KMS-11 (cell line): ENCODE measurements around the gene KCTD8.

Experiments
- H2AFZ ChIP-seq: fragments of 200-600 bp; sonication (generic); 2 replicates; pipeline ENCODE4 v1.6.1; 2016; ENCODE audit warnings: antibody characterized with exemption, mixed run types, low read depth
- H3K27ac ChIP-seq: fragments of 200-600 bp; sonication (generic); 2 replicates; pipeline ENCODE4 v1.6.1; 2016; ENCODE audit warnings: mild to moderate bottlenecking, mixed run types
- H3K27me3 ChIP-seq: fragments of 200-600 bp; sonication (generic); 2 replicates; pipeline ENCODE4 v1.6.1; 2017; ENCODE audit warnings: mild to moderate bottlenecking, low read depth, mixed run types, moderate library complexity; ENCODE audit not compliant: insufficient read depth
- H3K36me3 ChIP-seq: fragments of 200-600 bp; sonication (generic); 2 replicates; pipeline ENCODE4 v1.6.1; 2017; ENCODE audit warnings: mild to moderate bottlenecking, mixed run types; ENCODE audit not compliant: insufficient read depth
- H3K4me1 ChIP-seq: fragments of 200-600 bp; sonication (generic); 2 replicates; pipeline ENCODE4 v1.6.1; 2016; ENCODE audit warnings: mild to moderate bottlenecking, low read depth, mixed run types; ENCODE audit not compliant: poor library complexity, severe bottlenecking
- H3K4me2 ChIP-seq: fragments of 200-600 bp; sonication (generic); 2 replicates; pipeline ENCODE4 v1.7.0; 2016; ENCODE audit warnings: mild to moderate bottlenecking, mixed run types
- H3K4me3 ChIP-seq: fragments of 200-600 bp; sonication (generic); IDR thresholded peaks from 2 replicates; pipeline ENCODE4 v1.6.1; 2017; ENCODE audit warnings: low read depth, low read length, mixed read lengths; ENCODE audit not compliant: insufficient read depth
- H3K79me2 ChIP-seq: fragments of 200-600 bp; sonication (generic); 2 replicates; pipeline ENCODE4 v1.6.1; 2016; ENCODE audit warnings: low read depth, mixed run types; ENCODE audit not compliant: insufficient read depth
- H3K9ac ChIP-seq: fragments of 200-600 bp; sonication (generic); 2 replicates; pipeline ENCODE4 v1.6.1; 2016; ENCODE audit warnings: mild to moderate bottlenecking, mixed run types
- H4K20me1 ChIP-seq: fragments of 200-600 bp; sonication (generic); 2 replicates; pipeline ENCODE4 v1.6.1; 2016; ENCODE audit warnings: mild to moderate bottlenecking, mixed run types; ENCODE audit not compliant: insufficient read depth
- TF ChIP-seq, protein P1 (sequence below): fragments of 200-600 bp; sonication (generic); conservative IDR thresholded peaks from 2 replicates; pipeline ENCODE4 v1.6.1; 2017; ENCODE audit warnings: low read depth, mild to moderate bottlenecking, antibody characterized with exemption, low read length, moderate library complexity, mixed read lengths

Gene KCTD8

DNA sequence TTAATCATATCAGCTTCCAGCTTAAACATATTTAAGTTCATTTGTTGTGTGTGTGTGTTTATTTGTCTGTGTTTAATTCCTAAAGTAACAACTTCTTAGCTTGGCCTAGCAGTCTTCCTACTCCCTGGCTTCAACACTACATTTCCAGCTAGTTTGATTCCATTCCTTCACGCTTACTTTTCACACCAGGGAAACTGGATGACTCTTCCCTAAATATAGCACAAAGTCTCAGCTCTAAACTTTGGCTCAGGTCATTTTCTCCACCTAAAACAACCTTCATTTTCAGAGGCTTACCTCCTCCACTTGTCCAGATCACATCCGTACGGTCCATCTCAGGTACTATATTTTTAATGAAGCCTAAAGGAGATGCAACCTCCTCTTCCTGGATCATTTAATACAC is 94.4 kb downstream of the KCTD8 start:
- Histone ChIP-seq H3K27me3 (no peaks in the 10 kb centered on the region), H2AFZ (no peak overlapping the region), H4K20me1 (no peaks in the 10 kb centered on the region), H3K27ac (no peak overlapping the region), H3K9ac (no peak overlapping the region), H3K4me2 (no peak overlapping the region), H3K79me2 (0 out of 2 replicates have a peak, but pooled peaks cover 3% of the 10 kb centered on the region), H3K4me3 (no peak overlapping the region), H3K4me1 (no peaks in the 10 kb centered on the region), H3K36me3 (no peaks in the 10 kb centered on the region)
- TF ChIP-seq, protein P1, sequence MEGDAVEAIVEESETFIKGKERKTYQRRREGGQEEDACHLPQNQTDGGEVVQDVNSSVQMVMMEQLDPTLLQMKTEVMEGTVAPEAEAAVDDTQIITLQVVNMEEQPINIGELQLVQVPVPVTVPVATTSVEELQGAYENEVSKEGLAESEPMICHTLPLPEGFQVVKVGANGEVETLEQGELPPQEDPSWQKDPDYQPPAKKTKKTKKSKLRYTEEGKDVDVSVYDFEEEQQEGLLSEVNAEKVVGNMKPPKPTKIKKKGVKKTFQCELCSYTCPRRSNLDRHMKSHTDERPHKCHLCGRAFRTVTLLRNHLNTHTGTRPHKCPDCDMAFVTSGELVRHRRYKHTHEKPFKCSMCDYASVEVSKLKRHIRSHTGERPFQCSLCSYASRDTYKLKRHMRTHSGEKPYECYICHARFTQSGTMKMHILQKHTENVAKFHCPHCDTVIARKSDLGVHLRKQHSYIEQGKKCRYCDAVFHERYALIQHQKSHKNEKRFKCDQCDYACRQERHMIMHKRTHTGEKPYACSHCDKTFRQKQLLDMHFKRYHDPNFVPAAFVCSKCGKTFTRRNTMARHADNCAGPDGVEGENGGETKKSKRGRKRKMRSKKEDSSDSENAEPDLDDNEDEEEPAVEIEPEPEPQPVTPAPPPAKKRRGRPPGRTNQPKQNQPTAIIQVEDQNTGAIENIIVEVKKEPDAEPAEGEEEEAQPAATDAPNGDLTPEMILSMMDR: no peak

DNA sequence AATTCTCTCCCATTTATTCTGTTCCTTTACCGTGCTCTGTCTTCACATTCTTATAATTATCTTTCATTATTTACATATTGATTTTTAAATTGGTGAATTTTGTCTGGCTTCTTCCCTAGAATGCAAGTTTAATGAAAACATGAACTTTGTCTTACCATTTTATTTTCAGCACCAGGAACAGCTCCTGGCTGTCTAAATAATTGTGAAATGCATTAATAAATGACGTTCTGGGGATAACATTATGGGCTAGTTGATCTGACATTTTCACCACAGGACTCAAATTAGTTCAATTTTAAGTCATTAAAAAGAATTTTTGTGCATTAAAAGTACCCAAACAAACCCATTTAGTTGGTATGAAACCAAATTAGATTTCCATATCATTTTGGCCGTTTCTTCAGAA is 97.5 kb downstream of the KCTD8 start:
- Histone ChIP-seq H3K79me2 (0 out of 2 replicates have a peak, but pooled peaks cover 3% of the 10 kb centered on the region), H3K4me3 (no peak overlapping the region), H3K4me1 (no peaks in the 10 kb centered on the region), H3K27ac (no peak overlapping the region), H3K4me2 (no peak overlapping the region), H3K27me3 (no peaks in the 10 kb centered on the region), H3K36me3 (no peaks in the 10 kb centered on the region), H3K9ac (no peak overlapping the region), H2AFZ (no peak overlapping the region), H4K20me1 (no peaks in the 10 kb centered on the region)
- TF ChIP-seq, protein P1: no peak

DNA sequence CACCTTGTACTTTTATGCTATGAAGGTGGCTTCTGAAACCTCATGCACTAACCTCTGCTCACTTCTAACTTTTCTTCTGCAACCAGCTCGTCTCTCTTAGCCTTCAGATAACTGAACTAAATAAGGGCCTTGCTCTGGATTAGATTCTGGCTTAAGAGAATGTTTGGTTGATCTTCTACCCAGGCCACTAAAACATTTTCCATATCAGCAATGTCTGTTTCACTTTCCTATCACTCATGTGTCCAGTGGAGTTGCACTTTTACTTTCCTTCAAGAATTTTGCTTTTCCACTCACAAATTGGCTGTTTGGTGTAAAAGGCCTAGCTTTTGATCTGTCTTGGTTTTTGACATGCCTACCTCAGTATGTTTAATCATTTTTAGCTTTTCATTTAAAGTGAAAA is 105.8 kb downstream of the KCTD8 start:
- TF ChIP-seq, protein P1: no peak
- no peak overlapping the region for H3K4me3 ChIP-seq

DNA sequence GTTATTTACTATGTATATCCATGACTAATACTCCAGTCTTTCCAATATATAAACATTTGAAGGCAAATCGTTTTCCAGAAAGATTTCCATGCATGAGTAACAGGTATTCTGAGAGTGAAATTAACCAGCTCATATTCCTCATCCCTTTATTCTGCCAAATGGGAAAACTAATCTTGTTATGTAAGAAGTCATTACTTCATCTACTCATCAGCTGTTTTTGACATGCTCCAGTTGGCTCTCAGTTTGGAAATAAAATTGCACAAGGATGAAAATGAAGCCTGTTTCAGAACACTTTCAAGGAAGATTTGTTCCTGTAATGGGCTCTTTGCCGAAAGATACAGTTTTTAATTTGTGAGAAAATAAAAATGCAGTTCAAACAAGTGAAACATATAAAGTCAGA is 121.9 kb downstream of the KCTD8 start:
- no peak overlapping the region for H3K4me2 ChIP-seq
- TF ChIP-seq, protein P1: no peak
- no peaks in the 10 kb centered on the region for H3K4me1 ChIP-seq
- H3K4me3 ChIP-seq: no peak overlapping the region
- H3K79me2 ChIP-seq: no peaks in the 10 kb centered on the region
- no peaks in the 10 kb centered on the region for H3K27me3 ChIP-seq
- no peak overlapping the region for H3K9ac ChIP-seq
- H3K27ac ChIP-seq: no peak overlapping the region
- H3K36me3 ChIP-seq: no peaks in the 10 kb centered on the region
- no peak overlapping the region for H2AFZ ChIP-seq
- no peaks in the 10 kb centered on the region for H4K20me1 ChIP-seq

More for the DNA sequence above, 105.8 kb downstream of the KCTD8 start:
- Histone ChIP-seq H3K27ac (no peak overlapping the region), H3K79me2 (0 out of 2 replicates have a peak, but pooled peaks cover 5% of the 10 kb centered on the region), H3K27me3 (no peaks in the 10 kb centered on the region), H2AFZ (no peak overlapping the region), H4K20me1 (no peaks in the 10 kb centered on the region), H3K4me2 (no peak overlapping the region), H3K36me3 (no peaks in the 10 kb centered on the region), H3K4me1 (peaks cover 11% of the 10 kb centered on the region), H3K9ac (no peak overlapping the region)
